HG03442 (cell line): Measurements from ENCODE around the gene HECTD1.
"Not testable (repeated sequence)": the region's sequence is repeated elsewhere in the genome, so short reads cannot be mapped to it uniquely, and the experiment has no call there.

ENCODE experiments used
- ATAC-seq: cut with Tn5 transposase; IDR thresholded peaks from one replicate; pipeline ENCODE4 v1.9.1; 2021; ENCODE audit warnings: mild to moderate bottlenecking, moderate library complexity; ENCODE audit not compliant: unreplicated experiment

The HECTD1 gene

DNA sequence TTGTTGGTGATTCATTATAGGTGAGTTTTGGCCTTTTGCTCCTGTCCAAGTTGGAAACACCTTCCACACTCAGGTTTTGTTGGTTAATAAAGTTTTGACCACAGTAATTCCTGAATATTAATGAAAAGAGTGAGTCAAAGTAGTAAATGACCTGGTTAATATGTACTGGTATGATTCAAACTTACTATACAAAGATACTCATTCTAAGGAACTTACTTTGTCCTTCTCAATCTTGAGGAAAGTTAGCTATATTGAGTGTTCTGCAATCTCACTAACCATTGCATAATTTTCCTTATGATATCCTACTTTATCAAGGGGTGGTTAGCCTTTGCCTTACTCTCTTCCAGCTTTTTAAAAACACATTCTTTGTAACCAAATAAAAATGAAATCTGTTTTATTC is 20.9 kb upstream of the HECTD1 start:
- no peak for ATAC-seq

GRCh38 chr14:31224808-31225207 is 17.2 kb upstream of the HECTD1 start:
- no peak for ATAC-seq

GRCh38 chr14:31223331-31223730 is 15.7 kb upstream of the HECTD1 start:
- ATAC-seq: no peak

- no peak for ATAC-seq
These were observed 15.2 kb upstream of the HECTD1 start for GRCh38 chr14:31222834-31223233.

- ATAC-seq: no peak
These were observed 13.7 kb upstream of the HECTD1 start for GRCh38 chr14:31221266-31221665.

DNA sequence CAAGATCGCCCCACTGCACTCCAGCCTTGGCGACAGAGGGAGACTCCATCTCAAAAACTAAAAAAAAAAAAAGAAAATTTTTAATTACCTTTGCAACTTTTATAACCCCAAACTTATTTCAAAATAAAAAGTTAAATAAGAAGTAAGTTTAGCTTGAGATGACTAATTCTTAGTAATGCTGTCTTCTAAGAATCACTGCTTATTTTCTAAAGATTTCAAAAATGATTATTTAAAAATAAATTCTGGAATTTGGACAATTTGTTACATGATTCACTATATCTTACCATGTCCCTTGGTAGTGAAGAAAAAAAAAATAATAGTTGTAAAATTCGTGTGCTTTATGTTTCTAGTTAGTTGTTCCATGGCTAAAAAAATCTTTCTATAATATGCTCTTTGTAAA is 11.6 kb upstream of the HECTD1 start:
- no peak for ATAC-seq

DNA sequence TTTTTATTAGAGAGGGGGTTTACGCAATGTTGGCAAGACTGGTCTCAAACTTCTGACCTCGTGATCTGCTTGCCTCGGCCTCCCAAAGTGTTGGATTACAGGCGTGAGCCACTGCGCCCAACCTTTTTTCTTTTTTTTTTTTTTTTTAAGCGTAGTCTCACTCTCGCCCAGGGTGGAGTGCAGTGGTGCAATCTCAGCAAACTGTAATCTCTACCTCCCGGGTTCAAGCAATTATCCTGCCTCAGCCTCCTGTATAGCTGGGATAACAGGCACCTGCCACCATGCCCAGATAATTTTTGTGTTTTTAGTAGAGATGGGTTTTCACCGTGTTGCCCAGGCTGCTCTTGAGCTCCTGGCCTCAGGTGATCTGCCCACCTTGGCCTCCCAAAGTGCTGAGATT is 8.8 kb upstream of the HECTD1 start:
- no peak for ATAC-seq

DNA sequence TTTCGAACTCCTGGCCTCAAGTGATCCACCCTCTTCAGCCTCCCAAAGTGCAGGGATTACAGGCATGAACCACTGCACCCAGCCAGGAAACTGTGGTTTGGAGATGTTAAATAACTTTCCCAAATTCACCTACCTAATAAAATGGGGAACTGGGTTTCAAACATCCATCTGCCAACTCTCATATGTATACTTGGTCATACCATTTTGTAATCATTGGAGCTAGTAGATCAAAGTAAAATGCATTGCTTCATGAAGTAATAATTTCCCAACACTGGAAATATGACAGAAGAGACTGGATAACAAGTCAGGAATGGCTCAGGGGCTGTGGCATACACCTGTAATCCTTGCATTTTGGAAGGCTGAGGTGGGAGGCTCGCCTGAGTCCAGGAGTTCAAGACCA is 5.3 kb upstream of the HECTD1 start:
- no peak for ATAC-seq

- no peak for ATAC-seq
These were observed 2.0 kb upstream of the HECTD1 start for GRCh38 chr14:31209605-31210004.

- no peak for ATAC-seq
These were observed 1.2 kb upstream of the HECTD1 start for GRCh38 chr14:31208546-31209424.

DNA sequence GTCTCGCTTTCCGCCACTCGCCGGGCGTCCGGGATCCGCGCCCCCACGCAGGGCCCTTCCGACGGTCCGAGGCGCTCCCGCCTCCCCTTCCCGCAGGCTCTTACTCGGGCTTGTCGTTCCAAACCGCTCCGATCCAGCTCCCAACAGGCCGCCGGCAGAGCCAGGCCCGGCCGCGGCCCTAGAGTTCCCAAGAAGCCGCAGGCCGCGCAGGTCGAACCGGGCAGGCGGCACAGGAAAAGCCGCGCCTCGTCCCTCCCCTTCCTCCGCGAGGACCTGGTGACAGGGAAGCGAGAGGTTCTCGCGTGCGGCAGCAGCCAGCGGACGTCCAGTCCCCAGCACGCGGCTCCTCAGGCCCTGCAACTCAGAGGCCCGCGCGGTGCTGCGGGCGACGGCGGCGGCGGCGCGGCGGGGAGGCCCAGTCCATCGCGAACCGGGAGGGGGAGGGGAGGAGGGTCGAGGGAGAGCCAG is 272 bp downstream of the HECTD1 start:
- ATAC-seq: peak; percentile 23

- peak; percentile 11 for ATAC-seq
These were observed 882 bp downstream of the HECTD1 start for GRCh38 chr14:31206536-31207286.

- no peak for ATAC-seq
These were observed 1.7 kb downstream of the HECTD1 start for GRCh38 chr14:31205681-31206535.

- no peak for ATAC-seq
These were observed 2.7 kb downstream of the HECTD1 start for GRCh38 chr14:31204593-31205534.

- not testable (repeated sequence) for ATAC-seq
These were observed 3.5 kb downstream of the HECTD1 start for GRCh38 chr14:31203899-31204592.

- ATAC-seq: no peak
These were observed 4.2 kb downstream of the HECTD1 start for GRCh38 chr14:31203414-31203742.

- ATAC-seq: no peak
These were observed 6.5 kb downstream of the HECTD1 start for GRCh38 chr14:31201111-31201510.

DNA sequence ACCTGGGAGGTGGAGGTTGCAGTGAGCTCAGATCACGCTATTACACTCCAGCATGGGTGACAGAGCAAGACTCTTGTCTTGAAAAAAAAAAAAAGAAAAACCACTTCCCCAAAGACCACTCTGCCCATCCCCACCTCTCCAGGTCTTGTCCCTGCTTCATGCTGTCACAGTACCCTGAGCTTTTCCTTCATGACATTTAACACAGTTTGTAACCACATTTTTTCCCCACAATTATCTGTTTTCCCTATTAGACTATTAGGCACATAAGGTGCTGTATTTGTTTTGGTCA is 6.9 kb downstream of the HECTD1 start:
- no peak for ATAC-seq

DNA sequence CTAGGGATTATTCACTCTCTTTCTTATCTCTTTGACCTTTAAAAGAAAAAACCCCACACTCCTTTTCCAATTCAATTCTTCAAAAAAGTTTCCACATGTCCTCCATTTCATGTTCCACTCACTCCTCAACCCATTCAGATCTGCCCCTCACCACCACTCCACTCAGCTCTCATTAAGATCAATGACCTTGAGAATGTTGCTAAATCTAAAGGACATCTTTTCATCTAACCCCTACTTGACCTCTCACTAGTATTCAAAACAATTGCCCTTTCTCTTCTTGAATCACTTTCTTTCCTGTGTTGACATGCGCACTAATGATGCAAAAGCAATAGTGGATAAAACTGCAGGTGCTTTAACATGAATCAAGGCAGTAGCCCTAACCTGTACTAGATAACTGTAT is 9.9 kb downstream of the HECTD1 start:
- ATAC-seq: no peak
